Muscle of arm (tissue), 12 donors: ENCODE results near the gene OSER1. TPM values are rescaled to one million over a fixed set of nuclear protein-coding genes. Genes with fewer than 3 reads are reported as not detected.

Experiments
- DNase-seq: peaks from one replicate; pipeline ENCODE4 v3.0.0-alpha.2; 2013
- polyA plus RNA-seq, 12 donors: library from polyadenylated mRNA; unstranded; fragments of 120-200 nt; gene quantifications; one replicate each; pipeline ENCODE4 v1.2.1, GENCODE V29; 2013; ENCODE audit not compliant: insufficient read length in 12 of 12

The OSER1 gene
- polyA plus RNA-seq, 12 donors, result 9.1 to 35.7 (median 28.8) TPM; not detected in 1

- DNase-seq, result no peak
Measured at GRCh38 chr20:44181611-44182010, 29.0 kb downstream of the OSER1 start.

GRCh38 chr20:44180814-44181213, 29.8 kb downstream of the OSER1 start:
- no peak for DNase-seq

GRCh38 chr20:44176833-44177534, 33.6 kb downstream of the OSER1 start:
- no peak for DNase-seq

- DNase-seq, result no peak
Measured at GRCh38 chr20:44174996-44175765, 35.4 kb downstream of the OSER1 start.

- DNase-seq, result no peak
Measured at GRCh38 chr20:44173846-44174245, 36.7 kb downstream of the OSER1 start.

DNA sequence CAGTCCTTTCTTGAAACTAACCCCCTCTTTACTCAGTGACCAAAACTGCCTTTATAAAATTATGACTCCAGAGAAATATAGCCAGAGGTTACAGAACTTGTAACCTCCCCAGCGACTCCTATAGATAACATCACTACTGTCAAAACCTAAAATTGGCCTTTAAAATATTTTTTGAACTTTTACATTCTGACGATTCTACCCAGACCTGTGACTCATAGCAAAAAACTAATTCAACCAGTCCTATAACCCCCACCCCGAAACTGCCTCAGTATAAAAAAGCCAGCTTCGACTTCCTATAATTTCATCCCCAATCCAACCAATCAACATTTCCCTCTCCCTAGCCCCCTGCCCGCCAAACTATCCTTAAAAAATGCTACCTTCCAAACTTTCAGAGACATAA, 37.5 kb downstream of the OSER1 start:
- DNase-seq, result no peak

- no peak for DNase-seq
Measured at GRCh38 chr20:44172572-44172950, 38.0 kb downstream of the OSER1 start.

DNA sequence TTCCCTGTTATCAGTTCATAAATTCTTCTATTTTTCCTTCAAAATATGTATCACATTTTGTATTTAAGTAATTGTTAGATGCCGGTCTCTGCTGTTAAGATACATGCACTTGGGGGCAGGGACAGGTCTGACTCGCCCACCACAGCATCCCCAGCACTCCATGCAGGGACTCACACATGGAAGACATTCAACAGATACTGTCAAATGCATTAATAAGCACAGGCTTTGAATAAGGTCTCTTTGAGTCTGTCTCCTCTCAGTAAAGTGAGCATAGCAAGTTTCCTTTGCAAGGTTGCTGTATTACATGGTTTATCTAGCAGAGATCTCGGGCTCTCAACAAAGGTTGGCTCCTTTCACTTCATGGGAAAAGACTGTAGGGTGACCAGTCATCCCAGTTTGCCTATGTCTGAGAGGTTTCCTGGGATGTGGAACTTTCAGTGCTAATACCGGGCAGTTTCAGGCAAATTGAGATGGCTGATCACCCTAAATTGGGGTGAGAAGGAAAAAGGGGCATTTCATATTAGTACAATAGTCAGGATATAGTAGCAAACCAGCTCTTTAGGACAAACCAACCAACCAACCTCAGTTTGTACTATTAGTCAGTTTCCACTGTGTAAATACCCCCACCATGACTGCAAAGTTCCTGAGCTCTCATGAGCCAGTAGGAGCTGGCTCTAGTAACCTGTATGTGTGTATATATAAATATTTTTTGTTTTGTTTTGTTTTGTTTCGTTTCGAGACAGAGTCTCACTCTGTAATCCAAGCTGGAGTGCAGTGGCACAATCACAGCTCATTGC, 38.6 kb downstream of the OSER1 start:
- DNase-seq, result no peak

- no peak for DNase-seq
Measured at GRCh38 chr20:44170816-44171410, 39.7 kb downstream of the OSER1 start.

DNA sequence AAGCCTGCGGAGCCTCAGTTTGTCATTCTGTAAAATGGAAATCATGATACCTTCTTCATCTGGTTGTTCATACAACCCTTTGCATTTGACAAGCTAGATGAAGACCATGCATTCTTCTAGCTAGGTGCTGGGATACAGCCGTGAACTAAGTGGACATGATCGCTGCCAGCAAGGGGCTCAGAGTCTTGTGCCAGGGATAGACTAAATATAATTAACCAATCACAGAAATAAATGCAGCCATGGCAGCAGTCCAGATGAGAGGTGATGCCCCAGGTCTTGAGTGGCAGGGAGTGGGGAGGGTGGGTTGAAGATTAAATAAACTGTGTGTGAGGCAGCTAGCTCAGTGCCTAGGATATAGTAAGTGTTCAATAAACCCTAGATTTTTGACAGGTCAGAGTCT, 42.8 kb downstream of the OSER1 start:
- no peak for DNase-seq

DNA sequence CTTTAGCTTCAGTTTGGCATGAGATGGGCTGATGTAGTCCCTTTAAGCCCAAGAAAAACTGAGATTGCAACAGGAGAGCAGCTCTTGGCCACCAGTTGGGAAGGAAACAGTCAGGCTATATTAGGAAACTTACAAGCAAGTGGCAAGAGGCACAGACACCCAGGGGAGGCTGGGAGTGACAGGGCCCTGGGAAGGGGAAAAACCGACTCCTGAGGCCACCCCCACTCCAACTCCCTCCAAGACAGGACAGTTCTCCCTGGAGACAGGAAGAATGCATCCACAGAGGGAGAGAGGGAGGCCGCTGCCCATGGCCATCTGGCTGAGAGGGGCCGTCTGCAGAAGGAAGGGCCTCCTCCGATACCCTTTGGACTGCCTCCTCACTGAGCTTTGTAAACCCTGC, 44.1 kb downstream of the OSER1 start:
- no peak for DNase-seq

GRCh38 chr20:44166008-44166407, 44.6 kb downstream of the OSER1 start:
- no peak for DNase-seq

- no peak for DNase-seq
Measured at GRCh38 chr20:44160133-44160532, 50.4 kb downstream of the OSER1 start.

DNA sequence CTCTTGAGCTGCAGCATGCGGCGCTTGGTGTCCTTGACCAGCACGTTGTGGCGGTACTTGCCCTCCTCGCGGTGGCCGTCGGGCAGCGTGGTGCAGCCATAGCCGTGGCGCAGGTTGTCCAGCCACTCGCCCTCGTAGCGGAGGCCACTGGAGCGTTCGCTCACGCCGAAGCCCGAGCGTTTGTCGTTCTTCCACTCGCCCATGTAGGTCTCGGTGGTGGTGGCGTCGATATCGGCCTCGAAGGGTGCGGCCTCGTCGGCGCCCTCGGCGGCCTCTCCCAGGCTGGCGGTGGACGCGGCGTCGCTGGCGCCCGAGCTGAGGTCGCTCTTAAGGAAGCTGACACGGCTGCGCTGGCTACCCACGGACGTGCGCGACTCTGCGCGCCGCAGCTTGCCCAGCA, 50.9 kb downstream of the OSER1 start:
- DNase-seq, result no peak

DNA sequence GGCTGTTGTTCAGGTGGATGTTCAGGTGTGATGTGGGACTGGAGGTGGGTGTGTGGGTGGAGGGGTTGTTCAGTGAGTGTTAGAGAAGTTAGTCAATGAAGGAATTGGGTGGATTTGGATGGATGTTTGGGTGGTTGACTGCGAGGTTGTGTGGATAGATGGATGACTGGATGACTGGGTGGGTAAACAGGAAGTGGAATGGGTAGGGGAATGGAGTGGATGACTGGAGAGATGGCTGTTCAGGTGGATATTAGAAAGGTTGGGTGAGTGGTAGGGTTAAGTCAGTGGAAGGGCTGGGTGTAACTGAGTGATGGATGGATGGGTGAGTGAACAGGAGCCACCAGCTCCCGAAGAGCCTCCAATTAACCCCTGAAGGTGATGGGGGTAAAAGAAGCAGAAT, 51.4 kb downstream of the OSER1 start:
- DNase-seq, result no peak

GRCh38 chr20:44157061-44157460, 53.5 kb downstream of the OSER1 start:
- DNase-seq, result no peak

GRCh38 chr20:44154521-44155001, 56.0 kb downstream of the OSER1 start:
- no peak for DNase-seq

DNA sequence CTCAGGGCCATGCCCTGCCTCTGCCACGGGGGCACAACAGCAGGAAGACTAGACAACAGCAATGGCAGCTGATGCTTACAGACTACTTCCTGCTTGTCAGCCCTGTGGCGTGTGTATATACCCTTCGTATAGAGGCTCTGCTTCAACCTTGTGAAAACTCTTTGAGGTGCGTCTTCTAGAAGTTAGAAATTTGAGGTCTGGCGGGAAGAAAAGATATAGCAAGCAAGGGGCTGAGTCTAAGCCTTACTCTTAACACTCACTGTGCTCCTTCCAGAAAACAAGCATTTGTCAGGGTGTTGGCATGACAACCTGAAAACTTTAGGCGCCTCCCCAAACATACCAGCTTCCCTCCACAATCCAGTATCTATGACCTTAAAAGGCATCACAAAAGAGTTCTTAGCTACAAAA, 56.9 kb downstream of the OSER1 start:
- DNase-seq, result no peak

GRCh38 chr20:44151621-44152416, 58.8 kb downstream of the OSER1 start:
- DNase-seq, result no peak

DNA sequence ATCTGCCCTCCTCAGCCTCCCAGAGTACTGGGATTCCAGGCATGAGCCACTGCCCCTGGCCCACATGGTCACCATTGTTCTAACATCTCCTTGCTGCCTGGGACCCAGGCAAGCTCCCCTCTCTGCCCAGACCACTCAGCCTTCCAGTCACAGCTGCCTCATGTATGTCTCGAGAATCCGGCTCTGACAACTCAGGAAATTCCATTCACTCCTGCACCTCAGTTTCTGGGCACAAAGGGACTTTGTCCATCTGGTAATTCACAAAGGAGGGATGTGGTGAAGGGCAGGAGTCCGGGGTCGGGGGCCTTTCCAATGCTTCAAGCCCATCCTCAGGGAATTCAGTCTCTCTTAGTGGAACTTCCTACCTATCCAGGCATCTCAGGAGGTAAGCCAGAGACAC, 64.3 kb downstream of the OSER1 start:
- DNase-seq, result no peak
